OCI-LY3 (cell line): ENCODE data around the gene SP5.

ENCODE experiments used
- H2AFZ ChIP-seq: fragments of 200-600, 300-600 bp; shearing (Covaris generic); 2 replicates; pipeline ENCODE4 v1.6.0; 2014; ENCODE audit warnings: antibody characterized with exemption, low read depth, low read length
- H3K27ac ChIP-seq: fragments of 200-600, 300-600 bp; sonication (generic); 2 replicates; pipeline ENCODE4 v1.5.1; 2014; ENCODE audit warnings: mild to moderate bottlenecking, low read length, moderate library complexity, mixed read lengths
- H3K27me3 ChIP-seq: fragments of 200-600, 300-600 bp; sonication (generic); 2 replicates; pipeline ENCODE4 v1.6.1; 2014; ENCODE audit warnings: low read depth, low read length, mixed read lengths
- H3K36me3 ChIP-seq: fragments of 200-600, 300-600 bp; sonication (generic); replicated peaks from 2 replicates; pipeline ENCODE3; 2014; ENCODE audit warnings: low read depth, low read length, mixed read lengths
- H3K4me1 ChIP-seq: fragments of 300-600, 200-600 bp; sonication (generic); 2 replicates; pipeline ENCODE4 v1.6.1; 2014; ENCODE audit warnings: low read length, mixed read lengths
- H3K4me2 ChIP-seq: fragments of 200-600, 300-600 bp; sonication (generic); 2 replicates; pipeline ENCODE4 v1.6.1; 2014; ENCODE audit warnings: low read length, mixed read lengths
- H3K4me3 ChIP-seq: fragments of 300-600, 200-600 bp; sonication (generic); 2 replicates; pipeline ENCODE4 v1.5.1; 2014; ENCODE audit warnings: antibody characterized with exemption, mild to moderate bottlenecking, low read length, moderate library complexity
- H3K79me2 ChIP-seq: fragments of 300-600, 200-600 bp; shearing (Covaris generic); 2 replicates; pipeline ENCODE4 v1.6.1; 2014; ENCODE audit warnings: mild to moderate bottlenecking, low read length, mixed read lengths
- H3K9ac ChIP-seq: fragments of 300-600, 200-600 bp; shearing (Covaris generic); 2 replicates; pipeline ENCODE4 v1.6.0; 2014; ENCODE audit warnings: mild to moderate bottlenecking, low read length, moderate library complexity
- H3K9me3 ChIP-seq: fragments of 200-600, 300-600 bp; shearing (Covaris generic); 2 replicates; pipeline ENCODE4 v1.6.1; 2014; ENCODE audit warnings: low read length, mixed read lengths; ENCODE audit not compliant: insufficient read depth
- H4K20me1 ChIP-seq: fragments of 200-600, 300-600 bp; sonication (generic); 2 replicates; pipeline ENCODE4 v1.6.1; 2016; ENCODE audit warnings: low read length, mixed read lengths; ENCODE audit not compliant: insufficient read depth
- EZH2phosphoT487 ChIP-seq: fragments of 200-600 bp; shearing (Covaris generic); IDR thresholded peaks from 2 replicates; pipeline ENCODE4 v1.6.1; 2018; ENCODE audit warnings: antibody characterized with exemption, mixed run types, low read depth
- TF ChIP-seq, protein P1 (sequence below): fragments of 200-600, 300-600 bp; sonication (generic); IDR thresholded peaks from 2 replicates; pipeline ENCODE4 v1.5.1; 2014; ENCODE audit warnings: antibody characterized with exemption, low read length, low read depth

Gene SP5

DNA sequence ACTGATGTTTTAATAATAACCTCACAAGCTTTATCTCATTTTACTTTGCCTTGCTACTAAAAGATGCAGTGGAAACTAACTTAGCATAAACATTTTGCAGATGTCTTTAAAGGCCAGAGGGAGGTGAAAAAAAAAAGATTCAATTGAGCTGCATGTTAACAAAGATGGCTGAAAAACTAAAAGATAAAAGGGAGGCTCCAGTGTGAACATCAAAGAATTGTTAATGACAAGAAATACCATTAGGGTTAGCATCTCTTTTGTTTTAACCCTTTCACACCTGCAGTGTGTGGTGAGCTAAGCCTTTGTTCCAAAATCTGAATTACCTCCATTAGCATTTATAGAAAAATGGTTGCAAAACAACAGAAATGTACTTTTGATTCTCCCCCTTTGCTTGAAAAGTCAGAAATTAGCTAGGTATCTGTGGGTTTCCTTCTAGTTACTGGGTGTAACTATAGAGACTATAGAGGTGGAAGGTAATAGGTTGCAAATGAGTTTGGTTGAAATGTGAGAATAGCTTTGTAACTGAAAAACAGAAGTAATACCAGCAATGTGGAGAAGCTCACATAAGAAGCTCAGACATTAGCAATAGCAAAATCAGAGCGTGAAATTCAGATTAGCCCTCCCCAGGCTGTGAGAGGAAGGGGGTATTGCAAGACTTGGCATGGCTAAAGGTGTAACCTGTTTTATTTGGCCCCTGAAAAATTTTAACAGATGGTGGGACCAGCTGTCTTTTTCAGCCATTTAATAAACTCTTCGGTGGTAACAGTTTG lies 34.8 kb upstream of the SP5 start:
- H3K4me3 ChIP-seq: peak overlapping the region; percentile 25
- peaks cover 27% of the 10 kb centered on the region for H3K4me1 ChIP-seq
- H3K36me3 ChIP-seq: no peaks in the 10 kb centered on the region
- no peaks in the 10 kb centered on the region for H3K79me2 ChIP-seq
- no peaks in the 10 kb centered on the region for H3K9me3 ChIP-seq
- no peaks in the 10 kb centered on the region for H3K27me3 ChIP-seq
- H3K4me2 ChIP-seq: peak overlapping the region; percentile 62
- H3K9ac ChIP-seq: no peak overlapping the region
- TF ChIP-seq EZH2phosphoT487: no peak
- TF ChIP-seq, protein P1, sequence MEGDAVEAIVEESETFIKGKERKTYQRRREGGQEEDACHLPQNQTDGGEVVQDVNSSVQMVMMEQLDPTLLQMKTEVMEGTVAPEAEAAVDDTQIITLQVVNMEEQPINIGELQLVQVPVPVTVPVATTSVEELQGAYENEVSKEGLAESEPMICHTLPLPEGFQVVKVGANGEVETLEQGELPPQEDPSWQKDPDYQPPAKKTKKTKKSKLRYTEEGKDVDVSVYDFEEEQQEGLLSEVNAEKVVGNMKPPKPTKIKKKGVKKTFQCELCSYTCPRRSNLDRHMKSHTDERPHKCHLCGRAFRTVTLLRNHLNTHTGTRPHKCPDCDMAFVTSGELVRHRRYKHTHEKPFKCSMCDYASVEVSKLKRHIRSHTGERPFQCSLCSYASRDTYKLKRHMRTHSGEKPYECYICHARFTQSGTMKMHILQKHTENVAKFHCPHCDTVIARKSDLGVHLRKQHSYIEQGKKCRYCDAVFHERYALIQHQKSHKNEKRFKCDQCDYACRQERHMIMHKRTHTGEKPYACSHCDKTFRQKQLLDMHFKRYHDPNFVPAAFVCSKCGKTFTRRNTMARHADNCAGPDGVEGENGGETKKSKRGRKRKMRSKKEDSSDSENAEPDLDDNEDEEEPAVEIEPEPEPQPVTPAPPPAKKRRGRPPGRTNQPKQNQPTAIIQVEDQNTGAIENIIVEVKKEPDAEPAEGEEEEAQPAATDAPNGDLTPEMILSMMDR: no peak
- H3K27ac ChIP-seq: peak overlapping the region; percentile 57
- no peak overlapping the region for H2AFZ ChIP-seq
- H4K20me1 ChIP-seq: no peaks in the 10 kb centered on the region

DNA sequence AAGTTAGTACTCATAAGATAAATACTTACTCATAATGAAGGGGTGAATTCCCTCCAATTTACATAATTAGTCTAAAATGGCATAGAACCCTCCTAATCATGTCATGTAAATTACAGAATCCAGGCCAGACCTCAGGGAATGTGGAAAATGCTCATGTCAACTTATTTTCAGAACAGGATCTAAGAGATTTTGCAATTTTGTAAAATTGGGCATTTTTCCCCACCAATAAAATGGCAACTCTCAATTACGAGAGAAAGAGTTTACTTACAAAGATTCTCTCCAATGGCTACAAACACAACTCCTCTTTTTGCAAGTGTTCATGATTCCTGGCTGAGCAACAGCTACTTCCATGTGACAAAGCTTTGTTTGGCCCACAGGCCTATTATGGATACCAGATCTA lies 33.8 kb upstream of the SP5 start:
- H3K4me3 ChIP-seq: no peak overlapping the region
- H3K9ac ChIP-seq: no peak overlapping the region

DNA sequence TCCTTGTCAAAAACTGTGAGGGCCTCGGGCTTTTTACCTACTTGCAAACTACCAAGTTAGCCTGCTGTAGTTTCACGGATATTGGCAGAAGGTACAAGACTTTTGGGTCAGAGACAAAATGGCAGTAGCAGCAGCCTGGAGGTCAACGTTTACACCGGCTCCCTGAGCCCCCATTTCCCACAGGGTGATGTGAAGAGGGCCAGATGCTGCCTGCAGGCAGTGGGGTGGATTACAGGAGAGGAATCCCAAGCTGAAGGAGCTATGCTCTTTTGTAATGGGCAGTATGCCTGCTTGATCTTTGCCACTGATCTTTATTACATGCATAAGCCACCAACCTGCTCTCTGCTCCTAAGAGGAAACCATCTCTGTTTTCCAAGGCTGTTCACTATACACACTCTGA lies 29.5 kb upstream of the SP5 start:
- no peak overlapping the region for H2AFZ ChIP-seq
- H4K20me1 ChIP-seq: no peaks in the 10 kb centered on the region
- H3K4me2 ChIP-seq: no peak overlapping the region
- H3K27ac ChIP-seq: no peak overlapping the region
- H3K27me3 ChIP-seq: peaks cover 5% of the 10 kb centered on the region; the same call in 1 of the 2 replicates
- peaks cover 12% of the 10 kb centered on the region for H3K4me1 ChIP-seq
- no peaks in the 10 kb centered on the region for H3K9me3 ChIP-seq
- H3K79me2 ChIP-seq: no peaks in the 10 kb centered on the region
- H3K36me3 ChIP-seq: no peaks in the 10 kb centered on the region
- TF ChIP-seq, protein P1: no peak
- no peak for TF ChIP-seq EZH2phosphoT487
- no peak overlapping the region for H3K4me3 ChIP-seq
- no peak overlapping the region for H3K9ac ChIP-seq

More for the DNA sequence above, 33.8 kb upstream of the SP5 start:
- H3K36me3 ChIP-seq: no peaks in the 10 kb centered on the region
- no peaks in the 10 kb centered on the region for H3K79me2 ChIP-seq
- no peaks in the 10 kb centered on the region for H3K9me3 ChIP-seq
- peaks cover 5% of the 10 kb centered on the region; the same call in 1 of the 2 replicates for H3K27me3 ChIP-seq
- peak overlapping the region; percentile 62 for H3K4me2 ChIP-seq
- TF ChIP-seq, protein P1: no peak
- no peak for TF ChIP-seq EZH2phosphoT487
- peaks cover 27% of the 10 kb centered on the region for H3K4me1 ChIP-seq
- no peak overlapping the region for H2AFZ ChIP-seq
- H3K27ac ChIP-seq: no peak overlapping the region
- H4K20me1 ChIP-seq: no peaks in the 10 kb centered on the region

DNA sequence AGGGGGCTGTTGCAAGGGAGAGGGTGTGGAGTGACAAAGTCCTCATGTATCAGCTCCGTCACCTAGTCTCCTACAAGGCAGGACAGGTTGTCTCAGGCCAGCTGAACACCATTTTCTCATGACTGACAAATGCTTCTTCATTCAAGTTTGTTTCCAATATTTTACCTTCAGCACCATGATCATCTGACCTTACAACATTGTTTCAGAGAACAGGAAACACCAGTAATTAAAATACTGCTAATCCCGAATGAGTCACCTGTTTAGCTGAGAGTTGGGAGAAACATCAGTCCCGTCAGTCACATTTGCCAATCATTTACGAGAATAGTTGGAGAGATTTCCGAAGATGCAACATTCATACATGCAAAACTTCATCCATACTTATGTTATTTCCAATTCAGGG lies 25.7 kb upstream of the SP5 start:
- no peaks in the 10 kb centered on the region for H3K36me3 ChIP-seq
- H3K27me3 ChIP-seq: peaks cover 5% of the 10 kb centered on the region; the same call in 1 of the 2 replicates
- H3K4me1 ChIP-seq: peaks cover 3% of the 10 kb centered on the region; the same call in 1 of the 2 replicates
- no peak overlapping the region for H3K4me3 ChIP-seq
- no peaks in the 10 kb centered on the region for H3K9me3 ChIP-seq
- no peak overlapping the region for H3K9ac ChIP-seq
- no peaks in the 10 kb centered on the region for H4K20me1 ChIP-seq
- H2AFZ ChIP-seq: no peak overlapping the region
- no peak overlapping the region for H3K27ac ChIP-seq
- no peak overlapping the region for H3K4me2 ChIP-seq
- TF ChIP-seq, protein P1: no peak
- TF ChIP-seq EZH2phosphoT487: no peak
- no peaks in the 10 kb centered on the region for H3K79me2 ChIP-seq
